ACHN (cell line): Measurements from ENCODE around the gene SYCP2L.
A peak's percentile ranks its signal among the peaks of the same experiment; 100 is the strongest.

Experiments
- DNase-seq: peaks from one replicate; pipeline ENCODE4 v3.0.0-alpha.2; 2015
- in situ Hi-C: cut with HindIII; loops from 2 replicates; pipeline ENCODE4 v1.10.0; 2017; ENCODE audit warnings: low sequenced_read_pairs, low pct_ligation_motif_present, low pct_unique_long_range_greater_than_20kb

SYCP2L gene

DNA sequence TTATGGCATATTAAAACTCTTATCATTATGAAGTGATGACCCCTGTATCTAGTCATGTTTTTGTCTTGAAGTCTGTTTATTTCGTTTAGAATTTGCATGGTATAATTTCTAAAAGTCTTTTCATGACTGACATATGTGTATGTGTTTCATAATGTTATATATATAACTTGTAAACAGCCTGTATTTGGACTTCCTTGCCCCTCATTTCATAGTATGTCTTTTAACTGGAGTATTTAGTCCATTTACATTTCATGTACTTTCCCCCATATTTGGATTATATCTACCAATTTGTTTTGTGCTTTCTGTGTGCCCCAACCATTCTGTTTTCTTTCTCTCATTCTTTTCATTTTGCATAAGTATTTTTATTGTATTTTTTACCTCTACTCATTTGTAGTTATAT, 59.0 kb downstream of the SYCP2L start:
- in situ Hi-C loops = no loop called here
- DNase-seq = no peak

DNA sequence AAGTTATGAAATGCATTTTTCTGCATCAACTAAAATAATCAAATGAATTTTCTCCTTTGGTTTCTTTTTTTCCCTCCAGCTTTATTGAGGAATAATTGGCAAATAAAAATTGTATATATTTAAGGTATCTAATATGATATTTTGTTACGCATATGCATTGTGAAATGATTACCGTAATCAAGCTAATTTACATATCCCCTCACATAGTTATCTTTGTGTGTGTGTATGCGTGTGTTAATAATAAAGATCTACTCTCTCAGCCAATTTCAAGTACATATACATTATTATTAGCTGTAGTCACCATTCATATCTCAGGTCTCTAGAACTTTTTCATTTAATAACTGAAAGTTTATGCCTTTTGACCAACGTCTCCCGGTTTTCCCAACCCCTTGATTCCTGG, 61.1 kb downstream of the SYCP2L start:
- in situ Hi-C loops = no loop called here
- no peak for DNase-seq

DNA sequence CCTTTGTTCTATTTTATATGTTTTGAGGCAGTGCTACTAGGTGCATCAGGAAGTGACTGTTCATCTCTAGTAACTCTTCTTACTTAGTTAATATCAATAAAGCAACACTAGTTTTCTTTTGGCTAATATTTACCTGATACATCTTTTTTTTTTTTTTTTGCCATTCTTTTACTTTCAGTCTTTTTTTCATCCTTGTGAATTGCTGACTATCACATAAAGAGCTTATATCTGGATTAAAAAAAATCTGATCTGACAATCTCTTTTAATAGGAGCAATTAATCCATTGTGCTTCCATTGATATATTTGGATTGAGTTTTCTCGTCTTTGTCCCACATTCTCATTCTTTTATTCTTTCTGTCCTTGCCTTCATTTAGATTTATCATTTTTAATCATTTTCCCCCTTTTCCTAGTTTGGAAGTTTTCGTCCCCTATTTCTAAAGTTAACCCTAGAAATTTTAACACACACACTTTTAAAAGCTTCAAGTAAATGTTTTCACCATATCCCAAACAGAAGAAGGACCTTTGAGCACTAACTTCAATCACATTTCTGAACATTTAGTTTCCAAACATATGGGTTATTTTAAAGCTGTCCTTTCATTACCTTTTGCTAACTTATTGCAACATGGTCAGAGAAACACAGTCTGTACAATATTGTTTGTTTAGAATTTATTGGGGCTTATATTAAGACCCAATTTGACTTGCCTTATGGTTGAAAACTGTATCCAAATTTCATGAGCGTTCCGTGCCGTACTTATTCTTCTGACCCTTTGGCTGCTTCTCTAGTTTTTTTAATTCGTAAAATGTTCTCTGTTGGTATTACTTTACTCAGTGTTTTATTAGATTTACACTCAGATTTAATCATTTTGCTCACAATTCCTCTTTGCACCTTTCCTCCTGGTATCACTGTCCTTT, 63.0 kb downstream of the SYCP2L start:
- no peak for DNase-seq
- in situ Hi-C loops = loop anchor here (10.0 kb wide), 1 partner anchor 95 kb away; the partner anchor contains the start of gene ELOVL2

- in situ Hi-C loops = loop anchor here (10.0 kb wide), 1 partner anchor 93 kb away; the partner anchor contains the start of gene ELOVL2
These were observed 64.9 kb downstream of the SYCP2L start for GRCh38 chr6:10951675-10952282.

DNA sequence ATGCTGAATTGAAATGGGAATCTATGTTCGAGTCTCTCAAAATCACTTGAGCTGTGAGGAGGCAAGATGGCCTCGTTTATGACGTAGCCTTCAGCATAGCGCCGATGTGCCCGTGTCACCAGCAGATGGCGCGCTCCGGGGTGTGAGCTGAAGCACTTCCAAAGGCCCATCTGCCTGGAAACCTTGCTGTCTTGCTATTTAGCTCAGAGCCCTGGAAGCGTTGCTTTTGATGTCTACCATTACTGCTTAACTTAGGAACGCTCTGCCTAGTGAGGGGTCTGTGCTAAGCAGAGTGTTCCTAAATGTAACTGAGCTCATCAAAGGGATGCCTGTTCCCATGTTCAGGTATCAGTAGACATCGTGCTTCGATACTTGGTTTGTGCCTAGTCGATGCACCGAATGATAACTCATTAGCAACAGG, 67.7 kb downstream of the SYCP2L start:
- DNase-seq = peak; percentile 67
- in situ Hi-C loops = loop anchor here (10.0 kb wide), 1 partner anchor 90 kb away; the partner anchor contains the start of gene ELOVL2

More at GRCh38 chr6:10951675-10952282, 64.9 kb downstream of the SYCP2L start:
- peak; percentile 42 for DNase-seq

- DNase-seq = no peak
- in situ Hi-C loops = loop anchor here (10.0 kb wide), 1 partner anchor 88 kb away; the partner anchor contains the start of gene ELOVL2
These were observed 69.9 kb downstream of the SYCP2L start for GRCh38 chr6:10956776-10957175.

- in situ Hi-C loops = loop anchor here (10.0 kb wide), 1 partner anchor 87 kb away; the partner anchor contains the start of gene ELOVL2
- DNase-seq = no peak
These were observed 70.6 kb downstream of the SYCP2L start for GRCh38 chr6:10957414-10957886.

DNA sequence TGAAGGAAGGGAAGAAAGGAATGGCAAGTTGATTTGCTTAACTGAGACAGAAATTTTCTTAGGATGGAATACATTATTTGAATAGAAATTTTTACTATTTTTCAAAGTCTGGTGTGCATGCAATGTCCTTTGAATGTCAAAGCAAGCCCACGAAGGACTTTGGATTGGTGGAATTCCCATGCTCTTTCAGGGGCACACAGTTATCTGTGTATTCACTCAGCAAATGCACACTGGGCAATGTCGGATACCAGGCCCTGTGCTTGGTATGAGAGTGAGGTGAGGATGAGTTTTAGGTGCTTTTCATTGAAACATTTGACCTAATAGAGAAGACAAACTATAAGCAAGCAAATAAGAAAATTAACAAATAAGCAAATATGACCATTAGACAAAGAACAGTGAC, 73.3 kb downstream of the SYCP2L start:
- no peak for DNase-seq
- in situ Hi-C loops = no loop called here

DNA sequence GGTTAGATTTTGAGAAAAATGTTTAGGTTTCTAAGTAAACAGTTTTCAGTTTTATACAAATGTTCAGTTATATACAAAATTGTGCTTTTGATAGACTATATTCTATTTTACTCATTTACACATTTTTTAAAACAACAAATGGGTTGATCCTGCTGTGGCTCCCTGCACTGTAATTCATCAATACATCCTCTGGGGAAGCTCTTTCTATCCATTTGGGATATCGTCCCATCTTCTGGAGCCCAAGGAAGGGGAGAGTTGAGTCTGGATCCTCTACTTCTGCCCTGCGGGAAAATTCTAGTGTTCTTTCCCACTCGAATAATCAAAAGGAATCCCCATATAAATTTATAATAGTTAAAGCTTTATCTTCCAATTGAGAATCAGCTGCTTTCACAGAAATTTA, 75.0 kb downstream of the SYCP2L start:
- DNase-seq = no peak
- in situ Hi-C loops = no loop called here

DNA sequence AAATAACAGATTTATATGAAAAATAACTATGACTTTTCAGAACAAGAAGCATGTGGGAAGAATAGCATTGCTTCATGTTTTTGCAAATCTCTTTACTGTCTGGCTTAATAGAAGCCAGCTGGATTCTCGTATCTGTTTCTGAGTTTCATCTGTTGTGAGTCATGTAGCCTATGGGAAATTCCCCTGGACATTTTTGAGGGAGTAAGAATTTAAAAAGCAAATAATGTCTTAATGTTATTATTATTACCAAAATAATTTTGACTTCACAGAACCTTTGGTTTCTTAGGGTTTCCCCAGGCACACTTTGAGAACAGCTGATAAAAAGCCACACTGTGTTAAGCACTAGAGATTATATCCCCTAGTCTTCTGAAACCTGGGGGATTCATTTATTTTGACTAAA, 75.8 kb downstream of the SYCP2L start:
- in situ Hi-C loops = no loop called here
- DNase-seq = no peak

- in situ Hi-C loops = no loop called here
- DNase-seq = no peak
These were observed 76.3 kb downstream of the SYCP2L start for GRCh38 chr6:10963113-10963512.

DNA sequence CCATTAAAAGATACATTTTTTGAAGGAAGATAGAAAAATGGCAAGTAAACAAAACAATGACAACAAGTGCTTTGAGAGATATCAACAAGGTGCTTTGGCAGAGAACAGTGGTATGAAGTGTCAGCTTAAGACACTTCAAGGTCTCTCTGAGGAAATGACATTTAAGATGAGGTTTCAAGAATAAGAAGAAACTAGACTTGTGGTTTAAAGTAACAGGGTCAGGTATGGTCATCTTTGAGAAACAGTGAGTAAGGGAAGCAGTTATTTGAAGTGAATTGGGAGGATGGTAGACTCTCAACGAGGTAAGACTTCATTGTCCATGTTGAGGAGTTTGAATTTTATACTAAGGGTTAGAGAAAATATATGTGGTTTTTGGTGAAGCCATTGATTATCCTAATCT, 77.8 kb downstream of the SYCP2L start:
- no peak for DNase-seq
- in situ Hi-C loops = no loop called here

GRCh38 chr6:10968776-10969175, 81.9 kb downstream of the SYCP2L start:
- in situ Hi-C loops = no loop called here

DNA sequence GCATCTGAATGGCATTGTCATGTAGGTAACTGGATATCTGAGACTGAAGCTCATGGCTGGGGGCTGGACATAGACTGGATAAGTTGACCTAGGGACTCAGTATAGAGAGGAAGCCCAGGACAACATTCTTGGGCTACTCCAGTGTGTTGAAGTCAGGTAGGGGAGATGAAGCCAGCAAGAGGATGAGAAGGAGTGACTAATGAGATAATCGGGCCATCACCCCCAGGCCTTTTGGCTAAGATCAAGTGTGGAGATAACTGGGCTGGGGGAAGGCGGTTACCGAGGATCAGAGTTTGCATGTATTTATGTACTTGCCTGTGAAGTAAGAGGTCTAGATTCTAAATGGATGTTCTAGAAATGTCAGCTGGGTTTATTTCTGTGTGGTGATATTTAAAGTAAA, 83.9 kb downstream of the SYCP2L start:
- no peak for DNase-seq
- in situ Hi-C loops = no loop called here

More at GRCh38 chr6:10968776-10969175, 81.9 kb downstream of the SYCP2L start:
- no peak for DNase-seq

DNA sequence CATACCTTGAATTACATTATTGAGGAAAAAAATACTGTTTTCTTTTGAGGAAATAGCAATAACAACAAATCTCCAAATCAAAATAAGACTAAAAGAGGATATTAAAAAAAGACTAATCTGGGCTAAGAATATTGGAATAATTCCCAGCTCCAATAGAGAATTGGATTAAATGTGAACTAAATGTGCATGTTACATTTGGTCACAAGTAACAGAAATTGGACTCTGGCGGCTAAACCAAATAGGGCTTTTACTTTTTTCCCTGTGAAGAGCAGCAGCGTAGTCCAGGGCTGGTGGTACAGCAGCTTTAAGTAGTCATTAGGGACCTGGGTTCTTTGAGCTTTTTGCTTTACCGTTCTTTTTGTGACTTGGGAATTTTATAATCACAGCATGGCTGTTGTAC, 85.3 kb downstream of the SYCP2L start:
- DNase-seq = no peak
- in situ Hi-C loops = no loop called here

GRCh38 chr6:10976571-10976970, 89.7 kb downstream of the SYCP2L start:
- DNase-seq = no peak
- in situ Hi-C loops = no loop called here

DNA sequence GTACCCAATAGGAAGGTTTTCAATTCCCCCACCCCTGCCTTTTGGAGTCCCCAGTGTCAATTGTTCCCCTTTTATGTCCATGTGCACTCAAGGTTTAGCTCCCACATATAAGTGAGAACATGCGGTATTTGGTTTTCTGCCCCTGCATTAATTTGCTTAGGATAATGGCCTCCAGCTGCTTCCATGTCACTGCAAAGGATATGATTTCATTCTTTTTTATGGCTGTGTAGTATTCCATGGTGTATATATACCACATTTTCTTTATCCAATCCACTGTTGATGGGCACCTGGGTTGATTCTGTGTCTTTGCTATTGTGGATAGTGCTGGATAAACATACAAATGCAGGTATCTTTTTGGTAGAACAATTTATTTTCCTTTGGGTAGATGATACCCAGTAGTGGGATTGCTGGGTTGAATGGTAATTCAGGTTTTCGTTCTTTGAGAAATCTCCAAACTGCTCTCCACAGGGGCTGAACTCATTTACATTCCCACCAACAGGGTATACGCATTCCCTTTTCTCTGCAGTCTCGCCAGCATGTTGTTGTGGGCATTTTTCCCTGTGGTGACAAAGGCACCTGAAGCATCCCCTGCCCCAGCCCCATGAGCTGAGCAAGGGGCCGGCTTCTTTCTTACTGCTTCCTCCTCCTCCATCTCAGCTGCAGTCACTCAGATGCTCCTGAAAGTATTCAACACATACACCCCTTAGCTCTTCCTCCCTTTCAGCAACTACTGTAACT, 90.5 kb downstream of the SYCP2L start:
- in situ Hi-C loops = no loop called here

GRCh38 chr6:10979603-10980002, 92.8 kb downstream of the SYCP2L start:
- in situ Hi-C loops = no loop called here
- DNase-seq = no peak

More for the DNA sequence above, 90.5 kb downstream of the SYCP2L start:
- no peak for DNase-seq

- DNase-seq = no peak
- in situ Hi-C loops = no loop called here
These were observed 94.6 kb downstream of the SYCP2L start for GRCh38 chr6:10981409-10981808.
